Kidney capillary endothelial cell (primary cell): ENCODE results near the gene ADAMTS2.
A peak's percentile ranks its signal among the peaks of the same experiment; 100 is the strongest.

Experiments
- DNase-seq: peaks from one replicate; pipeline ENCODE4 v3.0.0-alpha.2; 2018; ENCODE audit warnings: low spot score

ADAMTS2 gene

GRCh38 chr5:179266291-179267070 lies 78.8 kb downstream of the ADAMTS2 start:
- no peak for DNase-seq

DNA sequence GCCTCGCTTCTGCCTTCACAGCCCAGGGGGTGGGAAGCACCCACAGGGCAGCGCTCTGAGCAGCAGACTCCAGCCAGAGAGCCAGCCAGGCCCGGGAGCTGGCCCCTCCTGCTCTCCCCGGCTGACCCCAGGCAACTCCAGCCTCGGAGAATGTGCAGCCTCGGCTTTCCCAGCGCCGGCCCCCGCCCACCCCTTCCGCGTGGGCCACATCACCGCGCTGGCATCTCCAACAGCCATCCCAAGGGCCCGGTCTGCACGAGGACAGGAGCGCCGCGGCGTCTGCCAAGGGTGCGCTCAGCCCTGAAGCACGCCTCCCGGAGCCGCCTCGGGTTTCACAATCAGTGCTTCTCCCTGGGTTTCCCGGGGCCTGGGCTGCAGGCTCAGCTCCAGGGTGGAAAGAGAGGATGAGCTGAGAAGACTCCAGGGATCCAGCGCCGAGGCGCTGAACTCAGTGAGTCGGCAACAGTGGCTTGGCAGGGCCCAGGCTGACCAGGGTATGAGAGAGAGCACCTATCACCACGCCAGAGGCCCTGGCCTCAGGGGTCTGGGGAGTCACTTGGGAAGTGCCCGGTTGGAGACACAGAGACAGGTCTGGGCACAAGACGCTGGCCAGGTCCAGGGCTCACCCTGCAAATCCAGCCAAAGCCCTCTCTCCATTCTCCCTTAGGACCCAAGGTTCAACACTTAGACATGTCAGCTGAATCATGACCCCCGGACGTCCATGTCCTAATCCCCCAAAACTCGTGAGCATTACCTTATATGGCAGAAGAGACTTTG lies 79.6 kb downstream of the ADAMTS2 start:
- DNase-seq, result peak; percentile 7

GRCh38 chr5:179264783-179265513 lies 80.3 kb downstream of the ADAMTS2 start:
- DNase-seq, result no peak

GRCh38 chr5:179264053-179264782 lies 81.0 kb downstream of the ADAMTS2 start:
- no peak for DNase-seq

DNA sequence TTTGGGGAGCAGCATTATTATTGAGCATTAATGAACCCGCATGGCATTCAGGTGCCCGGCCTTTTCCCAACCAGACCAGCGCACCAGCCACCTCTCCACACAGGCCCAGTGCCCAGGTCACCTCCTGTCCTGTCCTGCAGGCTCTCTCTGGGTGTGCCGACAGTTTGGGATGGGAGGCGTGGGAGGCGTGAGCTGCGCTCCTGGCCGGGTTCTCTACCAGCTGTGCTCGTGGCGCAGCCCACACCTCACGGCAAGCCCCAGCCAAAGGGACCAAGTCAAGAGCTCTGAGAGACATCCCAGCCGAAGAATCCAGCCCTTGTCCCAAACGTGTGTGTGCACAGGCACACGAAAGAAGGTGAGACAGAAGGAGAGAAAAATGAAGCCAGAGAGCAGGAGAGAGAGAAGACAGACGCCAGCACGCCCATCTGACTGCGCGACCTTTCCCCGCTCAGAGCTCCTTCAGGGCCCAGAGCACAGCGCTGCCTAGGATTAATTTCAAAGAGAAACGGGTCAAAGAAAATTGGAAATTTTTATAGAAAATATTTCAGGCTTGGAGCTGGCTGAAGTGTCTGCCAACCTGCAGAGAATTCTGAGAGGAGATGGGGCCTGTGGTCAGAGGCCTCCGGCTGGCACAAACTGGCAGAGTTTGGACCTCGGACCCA lies 81.7 kb downstream of the ADAMTS2 start:
- no peak for DNase-seq

- no peak for DNase-seq
These were observed 82.9 kb downstream of the ADAMTS2 start for GRCh38 chr5:179262126-179262920.

GRCh38 chr5:179261301-179262125 lies 83.7 kb downstream of the ADAMTS2 start:
- no peak for DNase-seq

GRCh38 chr5:179260324-179261070 lies 84.8 kb downstream of the ADAMTS2 start:
- no peak for DNase-seq

DNA sequence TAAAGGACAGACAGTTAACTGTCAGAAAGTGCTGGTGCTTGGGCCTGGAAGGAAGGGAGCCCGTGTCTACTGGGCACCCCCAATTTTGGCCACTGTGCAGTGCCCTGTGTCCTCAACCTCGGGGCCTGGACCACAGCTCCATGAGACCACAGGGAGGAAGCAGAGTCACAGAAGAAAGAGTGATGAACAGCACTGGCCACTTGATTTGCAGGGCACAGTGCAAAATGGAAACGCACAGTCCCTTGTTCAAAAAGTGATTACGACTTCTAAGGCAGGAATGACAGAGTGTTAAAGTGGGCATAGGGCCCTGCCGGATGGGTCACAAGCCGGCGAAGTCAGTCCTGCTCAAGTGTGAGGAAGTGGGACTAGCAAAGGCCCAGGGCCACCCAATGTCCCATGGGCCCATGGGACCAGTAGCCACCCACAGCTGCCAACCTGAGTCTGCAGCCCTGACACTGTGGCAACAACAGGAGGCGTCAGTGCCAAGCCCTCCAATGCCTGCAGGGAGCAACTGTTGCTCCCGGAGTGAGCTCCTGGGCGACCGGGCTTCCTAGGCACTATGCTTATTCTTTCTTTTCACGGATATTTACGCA lies 85.4 kb downstream of the ADAMTS2 start:
- no peak for DNase-seq

GRCh38 chr5:179258922-179259730 lies 86.1 kb downstream of the ADAMTS2 start:
- DNase-seq, result no peak

GRCh38 chr5:179258001-179258921 lies 87.0 kb downstream of the ADAMTS2 start:
- DNase-seq, result no peak

- DNase-seq, result no peak
These were observed 88.0 kb downstream of the ADAMTS2 start for GRCh38 chr5:179257176-179257682.

DNA sequence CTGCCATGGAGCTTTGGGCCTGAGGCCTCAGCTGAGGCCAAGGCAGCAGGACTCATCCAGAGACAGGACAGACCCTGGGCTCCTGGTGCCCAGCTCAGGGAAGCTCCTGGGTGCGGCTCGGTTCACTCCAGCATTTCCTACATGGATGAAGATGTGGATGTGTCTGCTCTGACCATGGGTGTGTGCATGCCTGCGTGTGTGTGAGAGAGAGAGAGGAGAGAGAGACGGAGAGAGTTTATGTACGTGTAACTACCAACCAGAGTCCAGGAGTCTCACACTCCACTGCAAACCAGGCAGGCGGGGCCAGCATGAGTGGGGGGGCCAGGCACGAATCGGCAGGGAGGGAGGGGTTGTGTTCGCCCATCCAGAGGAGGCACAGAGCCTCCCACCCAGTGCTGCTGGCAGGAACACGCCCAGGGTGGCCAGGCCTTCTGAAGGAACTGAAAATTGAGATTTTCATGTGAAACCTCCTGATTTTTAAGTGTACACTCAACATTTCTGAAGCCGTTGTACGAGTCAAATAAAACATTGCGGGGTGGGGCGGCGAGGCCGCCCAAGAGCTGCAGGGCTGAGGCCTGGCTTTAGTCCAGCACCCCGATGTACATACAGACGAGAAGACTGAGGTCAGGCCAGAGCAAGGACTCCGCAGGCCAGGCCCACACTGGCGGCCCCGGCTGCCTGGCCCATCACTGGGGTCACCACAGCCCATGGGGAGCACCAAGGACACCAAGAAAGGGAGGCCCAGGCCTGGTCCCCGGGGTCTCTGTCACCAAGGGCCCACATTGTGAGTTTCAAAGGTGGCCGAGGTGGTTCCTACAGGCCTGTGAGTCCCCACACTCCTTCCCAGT lies 88.7 kb downstream of the ADAMTS2 start:
- DNase-seq, result no peak

DNA sequence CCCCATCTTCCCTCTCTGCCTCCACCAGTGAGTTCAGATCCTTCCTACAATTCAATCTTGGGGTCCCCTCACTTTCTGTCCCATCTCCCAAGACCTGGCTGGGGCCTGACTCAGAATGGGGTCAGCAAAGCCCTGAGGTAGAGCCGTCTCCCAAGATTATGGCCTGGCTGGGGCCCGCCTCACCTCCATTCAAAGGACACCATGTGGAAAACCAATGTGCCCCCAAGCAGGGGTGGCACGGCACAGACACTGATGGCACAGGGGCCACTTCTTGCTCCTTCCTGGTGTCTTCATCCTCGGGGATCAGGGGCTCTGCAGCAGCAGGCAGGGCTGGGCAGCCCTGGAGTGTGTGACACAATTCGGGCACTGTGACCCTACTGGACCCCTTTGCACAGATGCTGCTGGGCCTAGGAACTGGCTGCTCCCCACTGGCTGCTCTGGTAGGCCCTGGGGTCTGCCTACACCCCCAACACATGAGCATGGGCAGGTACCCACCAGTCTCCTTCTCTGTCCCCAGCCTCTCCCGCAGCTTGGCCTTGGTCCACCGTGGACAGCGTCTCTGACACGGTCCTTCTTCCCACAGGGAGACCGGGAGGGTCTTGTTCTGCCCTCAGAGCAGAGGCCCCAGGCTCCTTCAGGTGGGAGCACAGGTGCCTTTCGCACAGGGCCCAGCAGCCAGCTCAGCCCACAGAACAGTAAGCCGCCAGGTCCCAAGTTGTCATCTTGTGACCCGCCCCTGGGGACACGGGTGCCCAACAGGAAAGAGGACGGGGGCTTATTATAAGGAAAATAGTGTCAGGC lies 89.5 kb downstream of the ADAMTS2 start:
- DNase-seq, result no peak
